GM18498 (cell line): Measurements from ENCODE around the gene PLCD1.

Source experiments
- ATAC-seq: cut with Tn5 transposase; IDR thresholded peaks from one replicate; pipeline ENCODE4 v1.9.1; 2021; ENCODE audit warnings: mild to moderate bottlenecking, moderate library complexity; ENCODE audit not compliant: unreplicated experiment

PLCD1 gene

GRCh38 chr3:38001456-38002081, 27.9 kb downstream of the PLCD1 start:
- ATAC-seq, result no peak

GRCh38 chr3:38000965-38001455, 28.4 kb downstream of the PLCD1 start:
- no peak for ATAC-seq

- no peak for ATAC-seq
Observed at GRCh38 chr3:38000242-38000916, 29.1 kb downstream of the PLCD1 start.

- no peak for ATAC-seq
Observed at GRCh38 chr3:37999836-38000235, 29.6 kb downstream of the PLCD1 start.

GRCh38 chr3:37997791-37998370, 31.6 kb downstream of the PLCD1 start:
- ATAC-seq, result no peak

- ATAC-seq, result no peak
Observed at GRCh38 chr3:37997342-37997741, 32.1 kb downstream of the PLCD1 start.

- peak; percentile 58 for ATAC-seq
Observed at GRCh38 chr3:37996785-37997301, 32.6 kb downstream of the PLCD1 start.

- ATAC-seq, result no peak
Observed at GRCh38 chr3:37995652-37996641, 33.5 kb downstream of the PLCD1 start.

GRCh38 chr3:37994639-37994972, 34.8 kb downstream of the PLCD1 start:
- no peak for ATAC-seq

GRCh38 chr3:37993820-37994638, 35.4 kb downstream of the PLCD1 start:
- peak; percentile 65 for ATAC-seq

GRCh38 chr3:37993460-37993819, 36.0 kb downstream of the PLCD1 start:
- no peak for ATAC-seq

- ATAC-seq, result no peak
Observed at GRCh38 chr3:37993067-37993455, 36.4 kb downstream of the PLCD1 start.

- ATAC-seq, result no peak
Observed at GRCh38 chr3:37992271-37993066, 37.0 kb downstream of the PLCD1 start.

GRCh38 chr3:37991823-37992222, 37.6 kb downstream of the PLCD1 start:
- no peak for ATAC-seq

- ATAC-seq, result no peak
Observed at GRCh38 chr3:37991109-37991508, 38.3 kb downstream of the PLCD1 start.

- ATAC-seq, result no peak
Observed at GRCh38 chr3:37990527-37990926, 38.9 kb downstream of the PLCD1 start, which contains the start of gene VILL. TSS of gene VILL (plus strand) at chr3:37990786. CDS start at chr3:37993673, 2,887 bp downstream.

- no peak for ATAC-seq
Observed at GRCh38 chr3:37989821-37990480, 39.5 kb downstream of the PLCD1 start.

GRCh38 chr3:37988931-37989525, 40.4 kb downstream of the PLCD1 start:
- ATAC-seq, result no peak
